Measurements from ENCODE around the gene DNAJB4.
A peak's percentile ranks its signal among the peaks of the same experiment; 100 is the strongest.
"Not testable (repeated sequence)": the region's sequence is repeated elsewhere in the genome, so short reads cannot be mapped to it uniquely, and the experiment has no call there.

Gene DNAJB4

DNA sequence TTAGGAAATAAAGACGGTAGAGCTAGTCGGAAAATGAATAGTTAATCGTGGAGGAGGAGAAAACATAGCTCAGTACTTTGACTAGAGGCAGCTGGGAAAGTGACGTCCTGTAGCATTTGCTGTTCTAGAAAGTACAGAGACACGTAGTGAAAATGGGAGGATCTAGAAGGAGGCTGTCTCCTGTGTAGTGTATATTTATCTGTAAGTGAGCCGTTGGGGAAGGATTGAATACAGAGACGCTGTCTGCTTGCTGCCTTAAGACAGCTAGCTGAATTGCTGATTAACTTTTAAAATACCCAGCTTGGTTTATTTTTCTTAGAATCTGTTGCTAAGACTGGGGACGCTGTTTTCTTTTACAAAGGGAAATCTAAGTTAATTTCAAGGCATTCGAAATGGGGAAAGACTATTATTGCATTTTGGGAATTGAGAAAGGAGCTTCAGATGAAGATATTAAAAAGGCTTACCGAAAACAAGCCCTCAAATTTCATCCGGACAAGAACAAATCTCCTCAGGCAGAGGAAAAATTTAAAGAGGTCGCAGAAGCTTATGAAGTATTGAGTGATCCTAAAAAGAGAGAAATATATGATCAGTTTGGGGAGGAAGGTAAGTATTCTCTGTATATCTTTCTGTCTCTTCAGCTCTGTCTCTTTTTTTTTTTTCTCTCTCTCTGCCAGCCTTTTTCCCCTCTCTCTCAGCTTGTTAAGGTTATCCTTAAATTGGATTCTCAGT lies at the start of gene DNAJB4:
Gene DNAJB4 (plus strand): TSS at position 221 of the 729 bp plus-strand sequence. CDS start 172 bp downstream, at position 393.
- no peak for DNase-seq (ENCODE audit: low read depth)

DNA sequence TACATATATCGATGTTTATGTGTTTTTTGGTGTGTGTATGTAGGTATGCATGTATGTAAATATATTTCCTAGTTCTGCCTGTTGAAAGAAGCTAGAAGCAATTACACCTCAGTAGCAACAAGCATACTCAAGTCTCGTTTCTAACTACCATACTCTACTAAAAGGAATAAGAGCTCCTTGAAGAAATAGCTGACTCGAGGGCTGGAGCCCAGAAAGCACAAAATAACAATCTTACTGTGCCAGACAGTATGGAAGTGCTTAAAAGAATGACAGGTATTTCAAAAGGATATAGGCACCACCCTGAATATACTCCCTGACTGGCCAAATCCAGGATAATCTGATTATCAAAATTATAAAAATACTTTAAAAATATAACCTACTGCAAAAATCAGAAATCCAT lies 49.0 kb upstream of the DNAJB4 start:
- no peak for DNase-seq (ENCODE audit: low read depth)

DNA sequence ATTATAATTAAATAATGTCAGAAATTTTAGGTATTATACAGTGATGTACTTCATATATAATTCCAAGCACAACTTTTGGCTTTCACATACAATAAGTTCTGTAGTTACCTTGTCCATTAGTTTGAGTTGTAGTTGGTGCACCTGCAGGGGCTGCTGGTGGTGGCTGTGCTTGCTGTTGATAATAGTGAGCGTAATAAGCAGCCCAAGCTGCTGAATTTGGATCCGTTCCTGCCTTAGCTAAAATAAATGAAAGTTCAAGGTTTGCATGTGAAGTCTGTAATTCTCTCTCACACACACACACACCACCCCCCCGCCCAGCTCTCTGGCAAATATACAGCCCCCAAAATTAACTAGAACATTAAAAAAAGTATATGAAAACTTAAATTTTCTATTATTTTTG lies 48.3 kb upstream of the DNAJB4 start:
- DNase-seq (ENCODE audit: low read depth), result no peak

DNA sequence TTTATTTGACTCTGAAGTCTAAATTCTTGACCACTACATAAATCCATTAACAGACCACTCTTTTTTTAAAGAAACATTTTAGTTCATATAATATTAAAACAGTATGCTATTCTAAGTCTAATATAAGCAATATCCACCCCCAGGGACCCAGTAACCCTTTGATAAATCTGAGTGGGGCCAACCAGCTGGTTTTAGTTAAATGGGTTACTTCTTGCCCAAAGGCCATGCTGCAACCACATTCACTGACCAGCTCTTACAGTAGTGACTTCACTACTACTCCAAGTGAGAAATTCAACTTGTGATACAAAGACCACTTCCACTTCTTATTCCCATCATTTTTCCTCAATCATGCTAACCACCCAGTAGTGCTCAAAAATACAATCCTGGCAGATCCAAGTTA lies 46.3 kb upstream of the DNAJB4 start:
- no peak for DNase-seq (ENCODE audit: low read depth)

DNA sequence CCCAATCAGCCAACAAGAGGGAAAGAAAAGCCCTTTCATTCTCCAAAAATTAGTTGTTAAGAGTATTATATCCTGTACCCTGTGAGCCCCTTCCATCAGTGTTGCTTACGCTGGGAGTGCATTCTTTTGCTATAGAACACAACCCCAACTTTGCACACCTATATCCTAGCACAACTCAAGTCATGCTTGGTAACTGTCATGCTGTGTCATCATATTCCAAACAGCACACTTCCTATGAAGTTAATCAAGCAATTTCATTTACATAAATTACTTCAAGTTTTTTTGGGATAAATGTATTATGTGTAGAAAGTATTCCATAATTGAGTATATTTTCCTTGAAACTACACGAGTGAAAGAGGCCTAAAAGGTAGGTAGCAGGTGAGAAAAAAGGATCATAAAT lies 45.9 kb upstream of the DNAJB4 start:
- DNase-seq (ENCODE audit: low read depth), result no peak

DNA sequence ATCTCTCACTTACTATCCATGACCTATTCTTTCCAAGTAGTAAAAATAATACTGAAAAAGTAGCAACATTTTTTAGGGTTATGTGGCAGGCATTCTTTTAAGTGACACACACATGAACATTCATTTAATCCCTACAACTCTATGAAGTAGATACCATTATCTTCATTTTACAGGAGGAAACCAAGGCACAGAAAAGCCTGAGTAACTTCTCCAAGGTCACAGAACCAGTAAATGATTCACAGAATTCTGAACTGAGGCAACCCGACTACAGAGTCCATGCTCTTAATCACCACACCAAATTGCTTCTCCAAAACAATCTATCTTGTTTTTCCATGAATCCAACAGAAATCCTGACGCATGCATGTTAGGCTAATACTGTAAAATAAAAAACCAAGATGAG lies 43.3 kb upstream of the DNAJB4 start:
- DNase-seq (ENCODE audit: low read depth), result no peak

DNA sequence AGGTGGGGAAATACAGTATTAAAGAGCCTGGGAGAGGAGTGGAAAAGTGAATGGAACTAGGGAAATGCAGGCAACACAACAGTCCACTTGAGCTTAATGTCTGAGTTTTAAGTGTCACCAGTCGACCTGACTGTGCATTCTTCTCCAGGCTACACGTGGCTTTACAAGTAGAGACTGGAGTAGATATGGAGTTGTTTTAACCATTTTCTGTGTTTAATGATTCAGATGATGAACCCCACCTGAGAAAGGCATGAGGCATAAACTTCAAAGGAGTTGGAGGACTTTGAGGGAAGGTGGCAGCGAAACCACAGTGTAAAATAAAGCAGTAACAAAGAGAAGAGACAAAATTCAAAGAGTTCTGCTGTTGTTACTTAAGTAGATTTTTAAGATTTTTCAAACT lies 38.4 kb upstream of the DNAJB4 start:
- DNase-seq (ENCODE audit: low read depth), result no peak

DNA sequence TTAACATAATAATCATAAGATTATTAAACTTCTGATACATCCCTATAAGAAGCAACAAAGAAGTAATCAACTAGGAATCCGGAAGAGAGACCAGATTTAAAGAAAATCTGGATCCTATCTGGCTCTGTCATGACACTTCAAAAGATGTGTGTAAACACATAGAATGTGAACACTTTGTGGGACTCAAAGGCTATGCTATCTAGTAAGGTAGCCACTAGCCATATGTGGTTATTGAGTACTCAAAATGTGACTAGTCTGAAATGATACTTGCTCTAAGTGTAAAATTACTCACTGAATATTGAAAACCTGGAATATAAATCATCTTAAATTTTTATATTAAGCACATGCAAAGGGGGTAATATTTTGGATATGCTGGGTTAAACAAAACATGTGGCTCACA lies 34.5 kb upstream of the DNAJB4 start:
- no peak for DNase-seq (ENCODE audit: low read depth)

DNA sequence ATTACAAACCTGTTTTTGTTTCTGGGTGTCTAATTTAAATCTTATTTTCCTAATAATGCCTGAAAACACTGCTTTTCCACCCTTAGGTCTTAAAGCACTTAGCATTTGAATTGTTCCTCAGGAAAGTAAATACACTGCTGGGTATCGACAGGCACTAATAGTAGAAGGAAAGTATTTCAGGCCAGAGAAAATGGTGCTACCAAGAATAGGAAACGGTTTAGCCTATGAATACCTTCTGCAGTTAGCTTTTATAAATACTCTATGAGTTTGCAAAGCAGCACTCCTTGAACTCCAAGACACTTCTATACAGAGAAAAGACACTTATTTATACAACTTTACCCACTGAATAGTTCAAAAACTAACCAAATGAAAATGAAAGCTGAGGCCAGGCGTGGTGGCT lies 32.7 kb upstream of the DNAJB4 start:
- no peak for DNase-seq (ENCODE audit: low read depth)

DNA sequence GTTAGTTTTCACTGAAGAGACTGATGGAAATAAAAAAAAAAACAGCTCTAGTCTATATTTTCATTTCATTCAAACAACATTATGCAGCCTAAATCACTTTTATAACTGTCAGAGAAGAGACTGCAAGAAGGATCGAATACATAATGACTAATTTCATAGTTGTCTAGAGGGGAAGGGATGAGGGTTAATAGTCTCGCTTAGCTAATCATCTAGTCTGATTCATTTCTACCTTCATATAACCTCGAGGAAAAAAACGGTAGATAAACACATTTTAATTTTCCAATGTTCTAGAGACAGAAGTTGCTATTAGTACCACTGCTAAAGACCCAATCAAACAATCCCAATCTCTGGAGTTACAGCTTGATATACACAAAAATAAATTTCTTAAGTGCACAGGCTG lies 29.4 kb upstream of the DNAJB4 start:
- no peak for DNase-seq (ENCODE audit: low read depth)

DNA sequence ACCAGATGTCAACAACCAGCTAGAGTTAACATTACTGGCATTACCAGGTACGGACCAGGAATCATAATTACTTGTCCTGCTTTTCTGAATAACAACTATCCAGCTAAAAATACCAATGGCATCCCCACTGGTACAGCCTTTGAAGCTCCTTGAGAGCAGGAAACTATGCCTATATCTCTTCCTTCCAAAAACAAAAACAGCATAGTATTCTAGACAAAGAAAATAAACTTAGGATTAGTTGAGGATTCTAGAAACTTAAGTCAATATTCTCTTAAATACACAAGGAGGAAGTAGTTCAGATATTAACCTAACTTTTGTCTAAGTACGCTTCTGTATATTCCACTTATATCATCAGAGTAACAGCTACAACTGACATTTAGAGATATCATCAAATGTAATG lies 28.8 kb upstream of the DNAJB4 start:
- DNase-seq (ENCODE audit: low read depth), result no peak

DNA sequence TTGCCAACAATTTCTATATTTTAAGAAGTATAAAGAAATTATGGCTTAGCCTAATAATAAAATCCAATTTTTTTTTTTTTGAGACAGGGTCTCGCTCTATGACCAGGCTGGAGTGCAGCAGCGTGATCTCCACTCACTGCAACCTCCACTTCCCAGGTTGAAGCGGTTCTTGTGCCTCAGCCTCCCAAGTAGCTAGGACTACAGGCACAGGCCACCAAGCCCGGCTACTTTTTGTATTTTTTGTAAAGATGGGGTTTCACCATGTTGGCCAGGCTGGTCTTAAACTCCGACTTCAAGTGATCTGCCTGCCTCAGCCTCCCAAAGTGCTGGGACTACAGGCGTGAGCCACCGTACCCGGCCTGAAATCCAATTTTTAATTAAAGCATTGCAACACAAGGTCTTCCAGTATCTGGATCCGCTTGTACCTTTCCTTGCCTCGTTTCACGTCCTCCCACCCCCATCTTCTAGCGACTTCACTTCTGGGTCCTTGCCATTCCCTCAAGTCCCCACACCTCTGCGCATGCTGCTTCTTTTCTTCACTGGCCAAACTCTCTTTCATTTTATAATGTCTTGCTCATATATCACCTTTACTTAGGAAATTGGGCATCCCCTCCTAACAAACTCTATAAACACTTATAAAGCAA lies 28.2 kb upstream of the DNAJB4 start:
- DNase-seq (ENCODE audit: low read depth), result no peak

DNA sequence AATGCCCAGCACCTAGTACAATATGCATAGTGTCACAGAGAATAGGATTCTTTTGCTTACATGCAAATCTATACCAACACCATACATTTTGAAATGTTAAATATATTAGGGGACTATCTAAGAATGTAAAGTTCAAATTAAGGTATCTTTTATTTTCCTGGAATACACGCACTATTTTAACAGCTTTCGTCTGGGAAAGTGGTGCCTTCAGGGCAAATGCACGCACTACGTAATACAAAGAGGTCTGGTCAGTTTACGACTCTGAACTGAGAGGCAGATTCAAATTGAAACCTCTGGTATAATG lies 26.8 kb upstream of the DNAJB4 start:
- DNase-seq (ENCODE audit: low read depth), result no peak

DNA sequence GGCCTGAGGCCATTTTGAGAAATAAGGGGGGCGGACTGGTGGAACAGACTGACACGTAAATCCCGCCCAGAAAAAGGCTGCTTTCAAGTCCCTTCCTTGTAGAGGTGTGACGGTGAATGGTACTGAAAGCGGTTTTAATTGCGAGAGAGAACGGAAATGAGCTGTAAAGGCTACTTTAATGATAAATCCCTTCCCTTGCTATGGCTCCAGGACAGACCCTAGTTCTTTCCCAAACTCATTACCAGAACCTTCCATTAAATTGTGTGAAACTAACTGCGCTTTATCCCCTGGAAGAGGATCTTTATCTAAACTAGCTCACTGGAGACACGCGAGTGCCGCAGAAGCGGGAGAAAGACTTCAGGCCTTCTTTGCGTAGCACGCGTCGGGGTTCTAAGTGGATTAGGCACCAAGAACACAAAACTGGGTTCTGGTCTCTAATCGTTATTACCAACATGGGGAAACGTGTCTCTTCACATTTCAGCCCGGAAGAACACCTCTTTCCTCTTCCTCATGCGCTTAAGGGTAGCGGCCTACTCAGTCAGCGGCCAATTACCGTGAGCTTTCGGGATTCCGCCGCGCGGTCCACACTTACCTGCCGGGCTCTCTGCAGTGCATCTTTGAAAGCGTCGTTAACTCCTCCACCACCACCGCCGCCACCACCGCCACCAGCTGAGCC lies 26.3 kb upstream of the DNAJB4 start:
- peak; percentile 18 for DNase-seq (ENCODE audit: low read depth)

DNA sequence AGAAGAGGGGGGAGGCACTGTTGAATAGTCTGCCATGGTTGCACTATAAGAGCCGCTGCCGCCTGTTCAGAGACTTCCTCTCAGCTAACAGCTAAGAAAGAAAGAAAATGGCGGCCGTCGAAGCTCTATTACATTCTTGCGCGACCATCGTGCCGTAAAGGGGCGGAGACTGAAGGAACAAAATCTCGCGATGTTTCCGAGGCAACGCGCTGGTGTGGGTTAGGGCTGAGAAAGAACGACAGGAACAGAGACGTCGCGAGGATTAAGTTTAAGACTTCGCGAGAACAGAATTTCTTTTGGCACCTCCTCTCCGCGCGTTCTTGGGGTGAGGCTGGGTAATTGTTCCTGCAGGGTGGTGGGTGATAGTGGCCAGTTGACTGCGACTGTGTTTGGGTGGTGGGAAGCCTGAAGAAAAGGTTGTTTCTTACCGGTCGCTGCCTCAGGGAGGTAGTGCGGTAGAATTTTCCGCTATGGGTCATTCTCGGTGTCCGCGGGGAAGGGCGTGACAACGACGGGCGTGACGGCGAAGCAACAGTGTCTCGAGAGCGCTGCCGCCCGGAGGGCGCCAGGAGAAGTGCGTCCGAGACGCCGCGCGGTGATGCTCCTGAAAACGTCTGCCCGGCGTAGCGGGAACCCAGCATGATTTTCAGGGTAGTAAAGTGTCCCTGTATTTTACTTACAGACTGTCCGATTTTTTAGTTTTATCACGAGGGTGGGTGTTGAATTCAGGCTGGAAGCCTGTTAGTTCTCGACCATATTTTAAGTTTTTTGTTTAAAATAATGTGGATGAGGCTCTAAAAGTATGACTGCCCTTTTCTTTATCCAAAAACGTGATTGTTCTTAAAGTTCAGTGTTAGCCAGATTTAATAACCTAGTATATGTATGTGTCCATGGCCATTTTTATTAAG lies 25.5 kb upstream of the DNAJB4 start, which contains the start of gene FUBP1:
Gene FUBP1 (minus strand): TSS at position 104 of the 908 bp plus-strand sequence. CDS start 68 bp downstream, at position 36.
- peak; percentile 68 for DNase-seq (ENCODE audit: low read depth)

DNA sequence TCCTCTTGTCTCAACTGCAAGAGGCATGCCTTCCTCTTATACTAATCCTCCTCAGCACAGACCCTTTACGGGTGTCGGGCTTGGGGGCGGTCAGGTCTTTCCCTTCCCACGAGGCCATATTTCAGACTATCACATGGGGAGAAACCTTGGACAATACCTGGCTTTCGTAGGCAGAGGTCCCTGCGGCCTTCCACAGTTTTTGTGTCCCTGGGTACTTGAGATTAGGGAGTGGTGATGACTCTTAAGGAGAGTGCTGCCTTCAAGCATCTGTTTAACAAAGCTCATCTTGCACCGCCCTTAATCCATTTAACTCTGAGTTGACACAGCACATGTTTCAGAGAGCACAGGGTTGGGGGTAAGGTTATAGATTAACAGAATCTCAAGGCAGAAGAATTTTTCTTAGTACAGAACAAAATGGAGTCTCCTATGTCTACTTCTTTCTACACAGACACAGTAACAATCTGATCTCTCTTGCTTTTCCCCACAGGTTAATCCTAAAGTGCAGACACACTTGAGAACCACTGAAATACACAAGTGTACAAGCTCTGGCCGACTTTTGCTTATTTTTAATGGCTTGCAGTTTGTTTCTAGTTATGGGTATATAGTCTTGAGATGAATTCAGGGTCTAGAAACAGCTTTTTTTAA lies 21.3 kb upstream of the DNAJB4 start:
- DNase-seq (ENCODE audit: low read depth), result not testable (repeated sequence)

DNA sequence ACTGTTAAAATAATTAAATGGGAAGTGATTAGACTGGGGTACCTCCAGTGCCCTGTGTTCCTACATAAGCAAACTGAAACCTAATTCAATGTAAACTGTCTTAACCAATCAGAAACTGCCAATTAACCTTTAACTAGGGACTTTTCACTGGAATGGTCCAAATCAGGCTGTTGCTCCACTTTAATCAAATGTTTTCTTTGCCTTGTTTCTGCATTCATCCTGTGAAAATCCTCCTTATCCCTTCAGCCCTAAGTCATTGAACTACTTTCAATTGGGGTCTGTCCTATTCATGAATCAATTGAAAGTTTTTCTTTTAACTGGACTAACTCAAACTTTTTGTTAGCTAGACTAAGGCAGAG lies 20.8 kb upstream of the DNAJB4 start:
- DNase-seq (ENCODE audit: low read depth), result no peak

DNA sequence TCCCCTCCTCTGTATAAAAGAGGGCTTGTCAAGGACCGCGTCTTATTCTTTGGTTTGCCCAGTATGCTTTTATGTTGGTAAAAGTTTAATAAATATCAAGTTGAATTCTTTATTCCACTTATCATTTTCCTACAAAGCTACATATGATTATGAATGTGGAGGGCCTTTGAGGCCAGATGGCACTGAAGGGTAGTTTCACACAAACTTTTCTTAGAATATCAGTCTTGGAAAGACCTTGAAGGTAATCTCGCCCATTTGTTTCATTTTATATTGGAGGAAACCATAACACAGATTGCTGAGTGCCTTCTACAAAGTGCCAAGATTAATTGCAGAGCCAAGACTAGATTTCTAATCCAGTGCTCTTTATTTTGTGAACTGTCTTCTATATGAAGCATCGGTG lies 20.1 kb upstream of the DNAJB4 start:
- DNase-seq (ENCODE audit: low read depth), result no peak

DNA sequence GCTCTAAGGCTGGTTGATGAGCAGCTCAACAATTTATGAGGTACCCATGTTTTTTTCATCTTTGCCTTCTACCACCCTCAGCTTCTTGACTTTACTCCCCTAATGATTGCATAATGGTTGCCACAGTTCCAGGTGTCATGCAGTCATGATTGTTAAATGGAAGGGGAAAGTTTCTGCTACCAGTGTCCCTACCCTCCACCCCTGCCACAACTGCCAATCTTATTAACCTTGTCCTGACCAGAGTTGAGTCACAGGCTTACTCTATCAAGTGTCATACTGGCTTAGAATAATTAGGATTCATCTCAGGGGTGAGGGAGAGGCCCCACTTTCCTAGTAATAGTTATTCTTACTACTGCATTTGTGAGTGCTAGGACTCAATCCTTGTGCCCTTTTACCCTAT lies 17.9 kb upstream of the DNAJB4 start:
- no peak for DNase-seq (ENCODE audit: low read depth)

DNA sequence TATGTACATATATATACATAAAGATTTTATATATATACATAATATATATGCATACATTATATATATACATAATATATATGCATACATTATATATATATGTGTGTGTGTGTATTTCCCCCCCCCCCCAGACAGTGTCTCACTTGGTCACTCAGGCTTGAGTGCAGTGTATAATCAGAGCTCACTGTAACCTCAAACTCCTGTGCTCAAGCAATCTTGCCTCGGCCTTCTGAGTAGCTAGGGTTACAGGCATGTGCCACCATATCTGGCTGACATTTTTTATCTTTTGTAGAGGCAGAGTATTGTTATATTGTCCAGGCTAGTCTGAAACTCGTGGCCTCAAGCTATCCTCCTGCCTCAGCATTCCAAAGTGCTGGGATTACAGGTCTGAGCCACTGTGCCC lies 16.8 kb upstream of the DNAJB4 start:
- no peak for DNase-seq (ENCODE audit: low read depth)

DNA sequence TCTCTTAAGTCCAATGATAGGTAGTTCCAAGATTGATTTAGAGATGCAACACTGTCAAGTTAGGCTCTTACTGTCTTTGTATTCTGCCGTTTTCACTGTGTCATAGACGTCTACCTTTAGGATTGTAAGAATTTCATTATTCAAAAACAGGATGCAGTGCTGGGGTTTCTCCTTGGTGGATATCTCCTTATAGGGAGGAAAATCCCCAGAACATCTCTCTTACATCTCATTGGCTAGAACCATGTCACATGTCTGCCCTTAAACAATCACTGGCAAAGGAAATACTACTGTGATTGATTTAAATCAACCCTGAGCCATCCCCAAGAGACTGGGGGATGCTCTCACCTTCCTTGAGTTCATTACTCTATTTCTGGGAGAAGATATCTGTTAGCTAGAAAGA lies 15.0 kb upstream of the DNAJB4 start:
- no peak for DNase-seq (ENCODE audit: low read depth)

DNA sequence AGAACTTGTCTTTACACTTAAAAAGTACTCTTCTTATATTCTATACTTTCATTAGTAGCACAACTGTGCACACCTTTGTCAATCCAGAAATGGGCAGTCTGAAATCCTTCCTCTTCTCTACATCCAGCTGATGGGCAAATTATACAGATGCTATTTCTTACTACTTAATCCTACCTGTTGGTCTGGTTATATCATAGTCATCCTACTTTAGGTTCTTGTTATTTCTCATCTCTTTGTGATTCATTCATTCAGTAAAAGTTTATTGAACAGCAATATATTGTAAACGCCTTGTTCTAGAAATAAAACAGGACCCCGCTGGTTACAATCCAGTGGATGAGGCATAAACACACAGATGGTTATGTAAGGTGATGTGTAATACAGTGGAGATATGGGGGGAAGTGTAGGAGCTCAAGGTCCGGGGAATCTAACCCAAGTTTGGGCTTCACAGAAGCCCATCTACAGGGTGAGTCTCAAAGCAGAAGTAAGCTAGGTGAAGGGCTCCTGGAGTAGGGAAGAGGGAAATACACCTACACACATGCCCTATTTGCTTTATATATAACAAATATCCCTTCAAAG lies 14.0 kb upstream of the DNAJB4 start:
- no peak for DNase-seq (ENCODE audit: low read depth)

All from stimulated activated CD8-positive, alpha-beta memory T cell treated with anti-CD3 and anti-CD28 coated beads, Interleukin-15, amount 100 ng/mL, for 24 hours (primary cell).